Measurements from ENCODE around the gene KIF3B.
"Not testable (repeated sequence)": the region's sequence is repeated elsewhere in the genome, so short reads cannot be mapped to it uniquely, and the experiment has no call there.

Gene KIF3B

GRCh38 chr20:32370897-32371296 lies 93.4 kb downstream of the KIF3B start:
- no peak for DNase-seq (ENCODE audit: low read depth in 1 of 2, low spot score in 1 of 2)
- Histone ChIP-seq H3K4me3 (replicated peaks; ENCODE audit: insufficient read depth, low read length) (no peak overlapping the region), H3K27ac (replicated peaks) (no peak overlapping the region), H3K27me3 (ENCODE audit: insufficient read depth, poor library complexity, severe bottlenecking) (no peaks in the 10 kb centered on the region)
- no peak for TF ChIP-seq POLR2AphosphoS5 (IDR thresholded peaks at IDR 0.05; ENCODE audit: low read depth)
- TF ChIP-seq REST (IDR thresholded peaks at IDR 0.05; ENCODE audit: insufficient replicate concordance, low read depth), result no peak
- no peak for TF ChIP-seq SPI1 (IDR thresholded peaks at IDR 0.05; ENCODE audit: borderline replicate concordance, low read depth)
- TF ChIP-seq GABPA (IDR thresholded peaks at IDR 0.05; ENCODE audit: low read depth), result no peak
- no peak for TF ChIP-seq CTCF (IDR thresholded peaks at IDR 0.05; ENCODE audit: insufficient read depth, low read length)

GRCh38 chr20:32378461-32378860 lies 101.0 kb downstream of the KIF3B start:
- no peaks in the 10 kb centered on the region for H3K27me3 ChIP-seq (ENCODE audit: insufficient read depth, poor library complexity, severe bottlenecking)
- TF ChIP-seq SPI1 (IDR thresholded peaks at IDR 0.05; ENCODE audit: borderline replicate concordance, low read depth) (no peak), GABPA (IDR thresholded peaks at IDR 0.05; ENCODE audit: low read depth) (no peak), REST (IDR thresholded peaks at IDR 0.05; ENCODE audit: insufficient replicate concordance, low read depth) (no peak), CTCF (IDR thresholded peaks at IDR 0.05; ENCODE audit: insufficient read depth, low read length) (no peak), POLR2AphosphoS5 (IDR thresholded peaks at IDR 0.05; ENCODE audit: low read depth) (no peak)
- no peak overlapping the region for H3K4me3 ChIP-seq (replicated peaks; ENCODE audit: insufficient read depth, low read length)
- no peak overlapping the region for H3K27ac ChIP-seq (replicated peaks)
- no peak for DNase-seq (ENCODE audit: low read depth in 1 of 2, low spot score in 1 of 2)

- not testable (repeated sequence) for H3K27ac ChIP-seq (replicated peaks); H3K4me3 ChIP-seq (replicated peaks; ENCODE audit: insufficient read depth, low read length); DNase-seq (ENCODE audit: low read depth in 1 of 2, low spot score in 1 of 2); H3K27me3 ChIP-seq (ENCODE audit: insufficient read depth, poor library complexity, severe bottlenecking)
These were observed 102.6 kb downstream of the KIF3B start for GRCh38 chr20:32380037-32380436.

- Histone ChIP-seq H3K27ac (replicated peaks) (no peak overlapping the region), H3K4me3 (replicated peaks; ENCODE audit: insufficient read depth, low read length) (no peak overlapping the region), H3K27me3 (ENCODE audit: insufficient read depth, poor library complexity, severe bottlenecking) (no peaks in the 10 kb centered on the region)
- TF ChIP-seq GABPA (IDR thresholded peaks at IDR 0.05; ENCODE audit: low read depth) (no peak), REST (IDR thresholded peaks at IDR 0.05; ENCODE audit: insufficient replicate concordance, low read depth) (no peak), CTCF (IDR thresholded peaks at IDR 0.05; ENCODE audit: insufficient read depth, low read length) (no peak), POLR2AphosphoS5 (IDR thresholded peaks at IDR 0.05; ENCODE audit: low read depth) (no peak), SPI1 (IDR thresholded peaks at IDR 0.05; ENCODE audit: borderline replicate concordance, low read depth) (no peak)
- no peak for DNase-seq (ENCODE audit: low read depth in 1 of 2, low spot score in 1 of 2)
These were observed 103.3 kb downstream of the KIF3B start for GRCh38 chr20:32380745-32381144.

All from HL-60 (cell line).